ENCODE data around the gene C17orf114.

The C17orf114 gene

DNA sequence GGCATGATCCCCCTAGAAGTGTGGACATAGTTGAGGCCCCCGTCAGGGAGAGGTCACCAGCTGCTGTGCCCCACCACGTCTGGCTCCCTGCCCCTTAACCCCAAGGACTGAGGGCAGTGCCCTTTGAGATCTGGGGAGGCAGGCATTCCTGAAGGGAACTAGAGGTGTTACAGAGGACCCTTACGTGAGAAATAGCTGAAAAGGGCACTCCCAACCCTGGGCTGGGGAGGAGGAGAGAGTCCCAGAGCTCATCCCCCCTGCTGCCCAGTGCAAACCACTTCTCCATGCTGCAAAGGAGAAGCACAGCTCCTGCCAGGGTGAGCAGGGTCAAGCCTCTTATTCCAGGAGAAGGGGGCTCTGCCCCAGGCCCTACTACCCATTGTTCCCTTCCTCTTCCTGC lies 20.7 kb upstream of the C17orf114 start:
- ATAC-seq: no peak

GRCh38 chr17:4818276-4818675 lies 16.1 kb upstream of the C17orf114 start:
- no peak for ATAC-seq

DNA sequence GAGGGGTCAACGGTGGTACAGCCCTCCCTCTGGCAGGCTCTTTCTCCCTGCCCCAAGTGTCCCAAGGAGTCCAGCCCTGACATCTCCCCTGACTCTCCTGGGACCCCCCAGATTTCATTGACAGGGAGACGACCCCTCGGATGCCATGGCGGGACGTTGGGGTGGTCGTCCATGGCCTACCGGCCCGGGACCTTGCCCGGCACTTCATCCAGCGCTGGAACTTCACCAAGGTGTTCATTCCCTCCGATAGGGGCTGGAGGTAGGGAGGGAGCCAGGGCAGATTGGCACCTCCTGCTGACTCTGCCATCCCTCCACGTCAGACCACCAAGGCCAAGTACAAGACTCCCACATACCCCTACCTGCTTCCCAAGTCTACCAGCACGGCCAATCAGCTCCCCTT lies 14.7 kb upstream of the C17orf114 start:
- no peak for ATAC-seq

- ATAC-seq: no peak
Observed at GRCh38 chr17:4815043-4815675, 13.0 kb upstream of the C17orf114 start.

DNA sequence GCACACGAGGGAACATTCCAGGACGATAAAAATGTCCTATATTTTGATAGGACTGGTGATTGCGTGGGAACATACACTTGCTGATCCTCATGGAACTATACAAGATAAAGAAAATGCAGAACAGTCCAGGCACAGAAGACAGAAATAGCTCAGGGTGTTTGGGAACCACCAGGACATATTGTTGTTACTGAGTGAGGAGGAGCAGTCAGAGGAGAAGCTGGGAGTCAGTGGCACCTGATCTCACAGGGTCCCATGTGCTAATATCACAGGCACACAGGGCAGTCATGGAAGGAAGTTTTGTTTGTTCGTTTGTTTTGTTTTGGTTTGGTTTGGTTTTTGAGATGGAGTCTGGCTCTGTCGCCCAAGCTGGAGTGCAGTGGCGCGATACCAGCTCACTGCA lies 10.6 kb upstream of the C17orf114 start:
- ATAC-seq: no peak

DNA sequence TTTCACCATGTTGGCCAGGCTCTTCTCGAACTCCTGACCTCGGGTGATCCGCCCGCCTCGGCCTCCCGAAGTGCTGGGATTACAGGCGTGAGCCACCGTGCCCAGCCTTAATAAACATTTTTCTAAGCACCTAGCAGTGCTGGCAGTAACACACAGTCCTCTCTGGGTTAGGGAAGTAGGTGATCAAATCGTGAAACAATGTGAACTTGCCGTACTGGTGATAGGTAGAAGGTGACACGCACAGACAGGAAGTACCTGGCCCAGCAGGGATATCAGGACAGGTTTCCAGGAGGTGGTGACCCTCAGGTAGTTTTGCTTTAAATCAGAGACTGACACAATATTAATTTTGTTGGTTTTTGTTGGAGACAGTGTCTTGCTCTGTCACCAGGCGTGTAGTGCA lies 9.3 kb upstream of the C17orf114 start:
- ATAC-seq: no peak

DNA sequence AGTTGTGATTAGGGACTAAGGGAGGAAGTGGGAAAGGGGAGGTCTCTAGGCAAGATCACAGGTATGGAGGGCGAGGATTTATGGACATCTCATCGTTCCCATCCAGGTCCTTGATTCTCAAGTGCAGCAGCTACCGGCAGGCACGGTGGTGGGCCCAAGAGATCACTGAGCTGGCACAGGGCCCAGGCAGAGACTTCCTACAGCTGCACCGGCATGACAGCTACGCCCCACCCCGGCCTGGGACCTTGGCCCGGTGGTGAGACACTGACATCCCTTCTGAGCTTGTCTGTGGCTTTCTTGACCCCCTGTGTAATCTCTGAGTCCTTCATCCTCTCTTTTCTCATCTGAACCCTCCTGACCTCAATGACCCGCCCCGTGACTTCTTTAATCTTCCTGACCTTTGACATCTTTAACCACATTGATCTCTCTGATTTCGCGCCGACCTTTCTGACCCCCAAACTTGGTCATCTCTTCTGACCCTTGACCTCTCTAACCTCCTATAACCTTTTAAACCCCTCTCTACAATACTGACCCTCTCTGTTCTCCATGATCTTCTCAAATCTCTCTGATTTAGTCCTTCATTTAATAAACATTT lies 8.7 kb upstream of the C17orf114 start:
- ATAC-seq: no peak

GRCh38 chr17:4808378-4808767 lies 6.2 kb upstream of the C17orf114 start:
- ATAC-seq: no peak

DNA sequence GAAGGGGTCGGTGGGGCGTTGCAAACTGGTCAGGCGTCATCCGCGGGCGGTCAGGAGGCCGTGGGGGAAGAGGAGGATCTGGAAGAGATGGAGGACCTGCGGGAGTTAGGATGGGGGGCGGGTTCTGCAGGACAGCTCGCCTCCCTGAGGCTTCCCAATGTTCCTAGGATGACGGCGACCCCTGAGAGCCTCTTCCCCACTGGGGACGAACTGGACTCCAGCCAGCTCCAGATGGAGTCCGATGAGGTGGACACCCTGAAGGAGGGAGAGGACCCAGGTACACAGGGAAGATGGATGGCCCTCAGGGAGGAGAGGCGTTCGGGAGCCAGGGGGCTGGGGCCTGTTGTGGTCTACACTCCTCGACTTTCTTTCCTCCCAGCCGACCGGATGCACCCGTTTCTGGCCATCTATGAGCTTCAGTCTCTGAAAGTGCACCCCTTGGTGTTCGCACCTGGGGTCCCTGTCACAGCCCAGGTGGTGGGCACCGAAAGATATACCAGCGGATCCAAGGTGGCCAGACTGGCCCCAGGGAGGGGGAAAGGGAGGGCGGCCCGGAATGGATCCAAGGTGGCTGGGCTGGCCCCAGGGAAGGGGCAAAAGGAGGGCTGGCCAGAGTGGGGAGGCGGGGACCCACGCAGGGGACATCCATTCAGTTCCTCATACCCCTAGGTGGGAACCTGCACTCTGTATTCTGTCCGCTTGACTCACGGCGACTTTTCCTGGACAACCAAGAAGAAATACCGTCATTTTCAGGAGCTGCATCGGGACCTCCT lies 5.7 kb upstream of the C17orf114 start:
- no peak for ATAC-seq

DNA sequence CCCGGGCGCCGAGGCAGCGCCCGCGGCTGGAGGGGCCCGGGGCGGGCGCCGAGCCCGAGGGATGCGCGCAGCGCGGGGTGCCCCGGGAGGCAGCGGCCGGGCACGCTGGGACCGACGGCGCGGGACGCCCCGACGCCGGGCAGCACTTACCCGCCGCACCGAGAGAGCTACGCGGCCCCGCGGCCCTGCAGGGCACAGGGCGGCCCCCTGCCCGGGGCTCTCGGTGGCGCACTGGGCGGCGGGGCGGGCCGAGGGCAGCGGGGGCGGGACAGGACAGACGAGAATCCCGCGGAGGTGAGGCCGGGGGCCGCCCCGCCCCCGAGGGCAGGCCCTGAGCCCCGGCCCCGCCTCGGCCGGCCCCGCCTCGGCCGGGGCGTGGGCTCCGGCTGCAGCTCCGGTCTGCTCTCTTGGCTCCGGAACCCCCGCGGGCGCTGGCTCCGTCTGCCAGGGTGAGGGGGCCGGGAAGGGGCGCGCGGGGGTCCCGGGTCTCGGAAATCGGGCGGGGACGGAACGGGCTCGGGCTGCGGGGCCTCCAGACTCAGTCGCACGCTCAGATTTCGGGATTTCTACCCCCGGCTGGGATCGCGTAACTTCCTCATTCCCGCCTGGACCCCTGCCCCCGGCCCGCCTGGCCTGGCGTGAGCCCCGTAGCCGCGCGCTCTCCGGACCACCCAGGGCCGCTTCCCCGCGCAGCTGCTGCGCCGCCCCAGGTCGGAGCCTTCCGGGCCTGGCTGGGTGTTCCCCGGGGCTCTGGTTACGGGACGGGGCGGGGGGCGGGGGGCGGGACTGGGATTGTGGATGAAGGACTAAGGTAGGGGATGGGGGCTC lies 4.9 kb upstream of the C17orf114 start, which contains the start of gene PLD2:
PLD2 (plus strand) TSS at position 376 of the 828 bp plus-strand sequence. CDS start 621 bp downstream, outside the sequence.
- peak; percentile 98 to 99 for ATAC-seq

DNA sequence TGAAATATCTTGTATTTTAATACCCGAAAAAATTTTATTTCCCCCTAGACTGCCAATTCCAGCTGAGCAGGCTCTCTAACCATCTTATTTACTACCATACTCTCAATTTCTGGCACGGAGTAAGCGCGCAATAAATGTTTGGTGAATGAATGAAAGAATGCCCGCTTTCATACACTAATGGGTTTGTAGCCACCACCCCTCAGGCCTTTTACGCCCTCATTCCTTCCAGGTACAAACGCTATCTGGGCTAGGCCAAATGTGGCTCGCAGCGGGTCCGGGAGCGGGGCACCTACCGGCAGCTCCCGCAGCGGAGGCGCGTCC lies 4.3 kb upstream of the C17orf114 start:
- ATAC-seq: no peak

DNA sequence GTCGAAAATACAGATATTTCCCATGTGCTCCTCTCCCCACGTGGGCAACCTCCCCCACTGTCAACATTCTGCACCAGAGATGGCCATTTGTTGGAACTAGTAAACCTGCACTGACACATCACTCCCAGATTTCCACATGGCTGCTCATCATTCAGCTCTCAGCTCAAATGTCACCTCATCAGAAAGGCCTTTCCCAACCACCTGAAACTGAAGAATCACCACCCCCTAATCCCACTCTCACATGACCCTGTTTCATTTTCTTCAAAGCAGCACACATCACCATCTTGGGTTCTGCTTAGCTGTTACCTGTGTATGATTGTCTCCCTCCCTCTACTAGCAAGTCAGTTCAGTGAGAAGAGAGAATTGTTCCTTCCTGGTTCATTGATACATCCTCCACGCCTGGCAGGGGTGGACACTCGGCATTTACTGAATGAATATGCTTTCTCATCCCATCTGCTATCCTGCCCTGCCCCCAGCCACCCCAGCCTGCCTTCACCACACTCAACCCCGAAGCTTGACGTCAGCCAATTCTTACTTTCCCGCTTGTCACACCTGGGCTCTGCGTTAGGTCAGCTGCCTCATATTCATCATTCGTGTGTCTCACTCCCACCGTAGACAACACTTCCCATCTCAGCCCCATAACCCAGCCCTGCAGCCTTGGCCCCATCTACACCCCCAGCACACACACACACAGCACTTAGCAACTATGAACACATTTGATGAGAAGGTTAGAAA lies 1.5 kb downstream of the C17orf114 start:
- ATAC-seq: no peak

DNA sequence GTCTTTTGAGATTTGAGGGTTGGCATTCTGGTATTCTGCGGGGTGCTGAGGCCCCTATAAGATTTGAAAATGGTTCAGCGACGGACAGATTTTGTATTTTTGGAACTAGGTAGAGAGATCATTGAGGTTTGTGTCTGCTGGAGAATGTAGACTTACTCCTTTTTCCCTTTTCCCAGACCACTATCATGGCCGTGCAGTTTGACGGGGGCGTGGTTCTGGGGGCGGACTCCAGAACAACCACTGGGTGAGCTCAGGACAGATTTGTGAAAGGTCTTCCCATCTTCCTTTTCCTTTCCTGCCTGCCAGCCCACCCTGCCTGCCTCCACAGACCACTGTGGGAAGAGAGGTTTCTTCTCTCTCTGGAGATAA lies 5.6 kb downstream of the C17orf114 start:
- ATAC-seq: peak; percentile 28 to 33

DNA sequence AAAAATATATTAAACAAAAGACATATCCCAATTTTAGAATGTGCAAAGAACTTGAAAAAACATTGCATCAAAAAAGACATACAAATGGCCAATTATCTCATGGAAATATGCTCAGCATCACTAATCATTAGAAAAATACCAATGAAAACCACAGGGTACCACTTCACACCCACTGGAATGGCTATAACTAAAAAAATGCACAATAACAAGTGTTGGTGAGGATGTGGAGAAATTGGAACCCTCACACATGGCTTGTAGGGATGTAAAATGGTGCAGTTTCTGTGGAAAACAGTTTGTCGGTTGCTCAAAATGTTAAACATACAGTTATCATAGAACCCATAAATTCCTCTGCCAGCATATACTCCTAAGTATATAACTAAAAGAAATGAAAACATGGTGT lies 7.0 kb downstream of the C17orf114 start:
- ATAC-seq: no peak

DNA sequence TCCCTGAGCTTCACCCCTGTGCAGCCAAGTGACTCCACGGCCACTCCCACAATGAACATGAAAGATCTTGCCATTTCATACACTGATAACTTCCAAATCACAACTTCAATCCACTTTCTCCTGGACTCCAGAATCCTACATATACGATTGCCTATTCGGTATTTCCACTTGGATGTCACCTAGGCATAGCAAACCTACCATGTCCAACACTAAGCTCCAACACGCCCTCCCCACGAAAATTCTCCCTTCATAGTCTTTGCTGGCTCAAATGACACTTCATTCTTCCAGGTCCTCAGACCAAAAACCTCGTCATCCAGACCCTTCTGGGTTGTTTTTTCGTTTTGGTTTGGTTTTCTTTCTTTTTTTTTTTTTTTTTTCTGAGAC lies 11.4 kb downstream of the C17orf114 start:
- ATAC-seq: no peak

GRCh38 chr17:4789951-4790704 lies 12.0 kb downstream of the C17orf114 start:
- ATAC-seq: peak; percentile 88

DNA sequence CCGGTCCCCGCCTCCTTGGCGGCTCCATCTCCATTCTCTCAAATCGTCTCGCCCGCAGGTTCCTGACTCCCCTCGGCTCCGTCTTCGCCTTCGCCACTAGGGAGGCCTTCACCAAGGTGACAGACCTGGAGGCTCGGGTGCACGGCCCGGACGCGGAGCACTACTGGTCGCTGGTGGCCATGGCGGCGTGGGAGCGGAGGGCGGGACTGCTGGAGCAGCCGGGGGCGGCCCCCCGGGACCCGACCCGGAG lies 12.5 kb downstream of the C17orf114 start:
- no peak for ATAC-seq

DNA sequence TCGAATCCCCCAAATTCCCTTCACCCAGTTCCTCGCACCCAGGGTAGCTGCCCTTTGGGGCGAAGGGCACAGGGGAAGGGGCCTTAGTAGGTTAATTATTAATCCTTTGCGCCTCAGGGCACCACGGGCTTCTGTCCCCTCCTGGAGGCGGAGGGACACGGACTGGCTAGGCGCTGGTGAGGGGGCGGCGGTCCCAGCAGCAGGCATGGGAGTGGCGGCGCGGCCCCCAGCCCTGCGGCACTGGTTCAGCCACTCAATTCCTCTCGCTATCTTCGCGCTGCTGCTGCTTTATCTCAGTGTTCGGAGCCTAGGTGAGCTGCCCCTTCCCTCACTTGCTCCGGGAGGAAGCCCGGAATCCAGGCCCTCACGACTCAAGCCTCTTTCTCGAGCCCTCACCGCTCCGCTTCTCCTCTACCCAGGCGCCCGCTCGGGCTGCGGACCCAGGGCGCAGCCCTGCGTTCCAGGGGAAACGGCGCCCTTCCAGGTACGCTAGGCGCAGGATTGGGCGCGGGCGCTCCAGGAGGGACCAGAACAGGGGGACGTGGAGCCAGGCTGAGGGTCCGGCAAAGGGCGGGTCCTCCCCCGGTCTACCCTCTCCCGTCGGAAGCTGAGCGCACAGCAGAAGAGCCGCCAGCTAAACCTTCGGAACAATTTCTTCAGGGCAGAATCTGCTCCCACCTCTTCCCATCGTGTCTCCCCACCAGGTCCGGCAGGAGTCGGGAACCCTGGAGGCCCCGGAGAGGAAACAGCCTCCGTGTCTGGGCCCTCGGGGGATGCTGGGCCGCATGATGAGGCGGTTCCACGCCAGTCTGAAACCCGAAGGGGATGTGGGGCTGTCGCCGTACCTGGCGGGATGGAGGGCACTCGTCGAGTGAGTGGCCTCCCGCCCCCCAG lies 13.1 kb downstream of the C17orf114 start, which contains the start of gene GLTPD2:
GLTPD2 (plus strand) TSS at position 158 of the 894 bp plus-strand sequence; CDS start at position 206, 48 bp downstream.
- no peak for ATAC-seq

- ATAC-seq: no peak
Observed at GRCh38 chr17:4788159-4788806, 13.8 kb downstream of the C17orf114 start.

- ATAC-seq: no peak
Observed at GRCh38 chr17:4786516-4786915, 15.6 kb downstream of the C17orf114 start.

Data from activated CD4-positive, CD25-positive, alpha-beta regulatory T cell treated with anti-CD3 and anti-CD28 coated beads, Interleukin-2, amount 50 U/mL, for 24 hours (primary cell).